GM12872 (cell line): ENCODE measurements around the gene DCLRE1A.

Experiments used
- CTCF ChIP-seq: IDR thresholded peaks from 3 replicates; pipeline ENCODE4 v1.5.1; 2011; ENCODE audit warnings: low read depth, mild to moderate bottlenecking, low read length, moderate library complexity; ENCODE audit not compliant: insufficient read depth

DCLRE1A gene

GRCh38 chr10:113857210-113857609, 3.3 kb upstream of the DCLRE1A start:
- no peak for TF ChIP-seq CTCF

GRCh38 chr10:113856563-113856962, 2.7 kb upstream of the DCLRE1A start:
- TF ChIP-seq CTCF, result no peak

GRCh38 chr10:113854761-113855588, 1.1 kb upstream of the DCLRE1A start:
- no peak for TF ChIP-seq CTCF

- no peak for TF ChIP-seq CTCF
Measured at GRCh38 chr10:113853578-113854012, 287 bp downstream of the DCLRE1A start.

GRCh38 chr10:113849946-113850345, 3.9 kb downstream of the DCLRE1A start:
- TF ChIP-seq CTCF, result no peak

GRCh38 chr10:113849140-113849803, 4.6 kb downstream of the DCLRE1A start:
- TF ChIP-seq CTCF, result no peak

GRCh38 chr10:113846036-113846435, 7.8 kb downstream of the DCLRE1A start:
- TF ChIP-seq CTCF, result no peak
